CD8-positive, alpha-beta memory T cell (primary cell): Measurements from ENCODE around the gene KL. TPM values are rescaled to one million over a fixed set of nuclear protein-coding genes. Genes with fewer than 3 reads are reported as not detected.

ENCODE experiments used
- CTCF ChIA-PET: fragments of 350-600 bp; sonication (Branson Sonifier 250); formaldehyde crosslinking; loops from one replicate; lab custom pipeline; 2021; ENCODE audit warnings: antibody characterized with exemption; lab: Charles Lee
- POLR2A ChIA-PET: fragments of 350-600 bp; sonication (Branson Sonifier 250); formaldehyde crosslinking; loops from one replicate; lab custom pipeline; 2021; ENCODE audit warnings: antibody characterized with exemption; lab: Charles Lee
- DNase-seq, 5 donors: peaks; one replicate each; pipeline versions ENCODE4 v3.0.0 to v3.0.0-alpha.2; 2020 to 2022; ENCODE audit warnings: mixed read lengths in 1 of 5
- H3K27ac ChIP-seq: one replicate; pipeline ENCODE4 v1.7.0; 2013; ENCODE audit warnings: low read depth, mild to moderate bottlenecking, low read length, moderate library complexity
- H3K27me3 ChIP-seq: 2 replicates; pipeline ENCODE4 v1.7.0; 2013; ENCODE audit warnings: low read length, mild to moderate bottlenecking; ENCODE audit not compliant: insufficient read depth, poor library complexity, severe bottlenecking
- H3K36me3 ChIP-seq: 2 replicates; pipeline ENCODE4 v1.7.0; 2013; ENCODE audit warnings: mild to moderate bottlenecking, low read length, moderate library complexity; ENCODE audit not compliant: insufficient read depth
- H3K4me1 ChIP-seq: 2 replicates; pipeline ENCODE4 v1.7.0; 2013; ENCODE audit warnings: mild to moderate bottlenecking, low read length, moderate library complexity; ENCODE audit not compliant: insufficient read depth
- H3K4me3 ChIP-seq: 2 replicates; pipeline ENCODE4 v1.7.0; 2013; ENCODE audit warnings: mild to moderate bottlenecking, low read length
- H3K9me3 ChIP-seq: 2 replicates; pipeline ENCODE4 v1.7.0; 2013; ENCODE audit warnings: mild to moderate bottlenecking, low read length
- H3K27ac Mint-ChIP-seq, 8 donors: one replicate each; pipeline ENCODE4 v1.8.0; 2020 to 2021; ENCODE audit warnings: mixed read lengths in 8 of 8, mild to moderate bottlenecking in 6 of 8, inconsistent platforms in 3 of 8, moderate library complexity in 3 of 8
- H3K27me3 Mint-ChIP-seq, 2 donors: one replicate each; pipeline ENCODE4 v1.8.0; 2020 to 2021; ENCODE audit warnings: mixed read lengths in 2 of 2, mild to moderate bottlenecking in 1 of 2, moderate library complexity in 1 of 2
- H3K36me3 Mint-ChIP-seq, 3 donors: one replicate each; pipeline ENCODE4 v1.8.0; 2020 to 2021; ENCODE audit warnings: mixed read lengths in 3 of 3, inconsistent platforms in 1 of 3, mild to moderate bottlenecking in 1 of 3
- H3K4me1 Mint-ChIP-seq, 3 donors: one replicate each; pipeline ENCODE4 v1.8.0; 2020 to 2021; ENCODE audit warnings: mixed read lengths in 3 of 3, inconsistent platforms in 1 of 3, mild to moderate bottlenecking in 1 of 3
- H3K4me3 Mint-ChIP-seq, 7 donors: one replicate each; pipeline ENCODE4 v1.8.0; 2020 to 2021; ENCODE audit warnings: mixed read lengths in 7 of 7, mild to moderate bottlenecking in 6 of 7, moderate library complexity in 4 of 7, inconsistent platforms in 2 of 7
- H3K9me3 Mint-ChIP-seq, 5 donors: one replicate each; pipeline ENCODE4 v1.8.0; 2020 to 2022; ENCODE audit warnings: mixed read lengths in 5 of 5, mild to moderate bottlenecking in 3 of 5, moderate library complexity in 2 of 5, inconsistent platforms in 1 of 5
- polyA plus RNA-seq: library from polyadenylated mRNA; unstranded; fragments of 300-500 nt; fragmentation: Illumina TruSeq; gene quantifications from one replicate; pipeline ENCODE4 v1.2.3, GENCODE V29; 2021
- total RNA-seq, 2 experiments: library from RNA; stranded (reverse); gene quantifications; one replicate each; pipeline ENCODE4 v1.2.3, GENCODE V29; 2021

The KL gene
- total and polyA plus RNA-seq, 3 experiments from 2014 or later = 0.20 to 0.35 TPM; not detected in 1

DNA sequence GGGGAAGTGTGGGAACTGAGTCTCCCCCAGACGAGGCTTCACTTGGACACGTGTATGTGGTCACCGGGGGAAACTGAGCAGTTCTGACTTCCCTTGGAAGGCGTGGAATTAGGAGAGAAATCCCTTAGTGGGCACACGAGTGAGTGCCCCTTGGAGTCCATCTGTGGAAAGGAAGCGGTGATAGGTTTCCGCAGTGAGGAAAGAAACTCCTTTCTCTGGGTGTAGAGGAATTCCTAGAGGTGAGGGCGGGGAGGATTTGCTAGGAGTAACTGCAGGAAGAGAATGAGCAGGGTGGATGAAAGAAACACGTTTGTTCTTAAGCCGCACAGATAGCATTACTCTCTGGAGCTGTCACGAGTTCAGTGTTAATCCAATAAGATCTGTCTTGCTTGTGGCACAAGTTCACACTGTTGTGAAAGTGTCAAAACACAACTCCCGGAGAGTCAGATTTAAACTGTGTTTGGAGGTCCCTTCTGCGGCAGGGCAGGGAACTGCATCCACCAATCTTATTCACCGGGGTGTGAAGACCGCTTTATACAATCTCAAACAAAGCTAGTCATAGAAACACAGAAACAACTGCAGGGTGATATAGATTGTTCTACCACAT, 1.2 kb downstream of the KL start:
- Histone ChIP-seq H3K27me3 (peaks cover 9% of the 10 kb centered on the region), H3K36me3 (no peaks in the 10 kb centered on the region), H3K4me3 (no peak overlapping the region), H3K27ac (no peak overlapping the region), H3K9me3 (no peaks in the 10 kb centered on the region), H3K4me1 (no peaks in the 10 kb centered on the region)
- no peaks in the 10 kb centered on the region for H3K36me3 Mint-ChIP-seq
- peak overlapping the region; percentile 60 to 79 (median 70) for H3K4me3 Mint-ChIP-seq
- H3K27me3 Mint-ChIP-seq = peaks cover 46 to 63% of the 10 kb centered on the region in 2 donors
- peaks cover 10 to 21% (median 16%) of the 10 kb centered on the region in 3 donors for H3K4me1 Mint-ChIP-seq
- ChIA-PET CTCF (no interaction called here), POLR2A (no interaction called here)
- H3K27ac Mint-ChIP-seq = peak overlapping the region in 1 of 8 donors; percentile 54
- peaks cover 0 to 4% (median 0%) of the 10 kb centered on the region in 5 donors for H3K9me3 Mint-ChIP-seq
- DNase-seq = peak; percentile 5 to 51 (median 24)

DNA sequence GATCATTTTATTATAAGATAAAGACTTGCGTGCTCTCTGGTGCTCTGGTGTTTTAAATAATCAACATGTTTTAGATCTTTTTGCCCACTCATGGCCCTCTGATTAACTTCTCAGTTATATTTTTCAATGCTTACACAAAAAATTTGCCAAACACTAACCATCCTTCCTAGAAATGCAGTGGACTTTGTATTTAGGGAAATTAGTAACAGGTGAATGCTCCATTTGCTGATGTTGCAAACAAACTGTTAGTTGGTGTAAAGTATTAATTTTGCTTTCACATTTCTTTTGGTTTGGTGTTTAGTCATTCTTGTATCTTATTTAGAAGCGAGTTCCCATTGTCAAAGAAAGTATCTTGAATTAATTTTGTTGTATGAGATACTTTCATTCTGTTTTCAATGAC, 2.7 kb downstream of the KL start:
- Histone ChIP-seq H3K27me3 (peaks cover 9% of the 10 kb centered on the region), H3K27ac (no peak overlapping the region), H3K9me3 (no peaks in the 10 kb centered on the region), H3K36me3 (no peaks in the 10 kb centered on the region), H3K4me1 (no peaks in the 10 kb centered on the region), H3K4me3 (no peak overlapping the region)
- CTCF ChIA-PET = no interaction called here
- Mint-ChIP-seq H3K9me3 (peaks cover 0 to 4% (median 0%) of the 10 kb centered on the region in 5 donors), H3K4me3 (no peak overlapping the region), H3K27ac (no peak overlapping the region), H3K27me3 (peaks cover 37 to 60% of the 10 kb centered on the region in 2 donors), H3K36me3 (no peaks in the 10 kb centered on the region), H3K4me1 (peaks cover 10 to 21% (median 16%) of the 10 kb centered on the region in 3 donors)
- POLR2A ChIA-PET = no interaction called here
- DNase-seq = no peak

DNA sequence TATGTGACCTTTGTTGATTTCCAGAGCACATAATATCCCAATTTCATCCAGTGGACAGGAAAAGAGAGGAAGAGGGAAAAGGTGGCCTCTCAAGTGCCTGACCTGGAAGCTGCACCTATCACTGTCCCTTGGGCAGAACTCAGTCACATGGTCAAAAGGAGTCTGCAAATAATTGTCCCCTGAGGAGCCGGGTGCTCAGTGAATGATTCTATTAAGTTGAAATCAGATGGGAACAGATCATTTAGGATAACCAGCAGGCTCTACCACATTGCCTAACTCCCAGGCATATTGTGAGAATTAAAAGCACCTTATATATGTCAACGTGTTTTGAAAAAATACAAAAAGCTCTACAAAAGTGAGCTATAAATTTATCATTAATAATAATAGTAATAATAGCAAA, 6.8 kb downstream of the KL start:
- no peaks in the 10 kb centered on the region for H3K9me3 ChIP-seq
- no peak for DNase-seq
- Mint-ChIP-seq H3K36me3 (no peaks in the 10 kb centered on the region), H3K4me3 (no peak overlapping the region), H3K27me3 (peaks cover 15 to 41% of the 10 kb centered on the region in 2 donors), H3K9me3 (no peaks in the 10 kb centered on the region), H3K27ac (no peak overlapping the region), H3K4me1 (peaks cover 0 to 2% (median under 1%) of the 10 kb centered on the region in 3 donors)
- H3K4me3 ChIP-seq = no peak overlapping the region
- H3K4me1 ChIP-seq = no peaks in the 10 kb centered on the region
- CTCF ChIA-PET = no interaction called here
- H3K27ac ChIP-seq = no peak overlapping the region
- POLR2A ChIA-PET = no interaction called here
- H3K36me3 ChIP-seq = no peaks in the 10 kb centered on the region
- peaks cover 9% of the 10 kb centered on the region for H3K27me3 ChIP-seq

DNA sequence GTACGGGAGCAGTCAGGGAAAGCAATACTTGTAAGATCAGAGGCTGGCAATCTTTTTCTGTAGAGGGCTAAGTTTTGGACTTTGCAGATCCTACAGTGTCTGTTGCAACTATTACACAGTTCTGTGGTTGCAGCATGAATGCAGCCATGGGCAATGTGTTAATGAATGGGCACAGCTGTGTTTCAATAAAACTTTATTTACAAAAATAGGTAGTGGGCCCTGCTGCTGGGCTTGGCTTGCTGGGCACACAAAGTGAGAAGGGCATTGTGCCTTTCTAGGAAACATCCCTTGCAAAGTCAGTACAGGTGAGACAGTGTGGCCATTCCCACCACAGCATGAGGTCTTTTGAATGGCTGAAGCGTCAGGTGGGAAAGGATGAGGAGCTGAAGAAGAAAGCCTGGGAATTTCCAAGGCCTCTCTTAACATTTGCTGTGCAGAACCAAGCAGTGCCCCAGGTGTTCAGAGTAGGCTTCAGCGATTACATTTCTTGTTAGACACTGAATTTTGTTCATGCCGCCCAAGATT, 9.1 kb downstream of the KL start:
- POLR2A ChIA-PET = no interaction called here
- Mint-ChIP-seq H3K27me3 (peaks cover 2 to 32% of the 10 kb centered on the region in 2 donors), H3K4me1 (no peaks in the 10 kb centered on the region), H3K4me3 (no peak overlapping the region), H3K36me3 (no peaks in the 10 kb centered on the region), H3K27ac (no peak overlapping the region), H3K9me3 (no peaks in the 10 kb centered on the region)
- CTCF ChIA-PET = no interaction called here
- no peaks in the 10 kb centered on the region for H3K9me3 ChIP-seq
- no peak overlapping the region for H3K27ac ChIP-seq
- H3K4me3 ChIP-seq = no peak overlapping the region
- no peak for DNase-seq
- no peaks in the 10 kb centered on the region for H3K36me3 ChIP-seq
- H3K4me1 ChIP-seq = no peaks in the 10 kb centered on the region
- no peaks in the 10 kb centered on the region for H3K27me3 ChIP-seq

DNA sequence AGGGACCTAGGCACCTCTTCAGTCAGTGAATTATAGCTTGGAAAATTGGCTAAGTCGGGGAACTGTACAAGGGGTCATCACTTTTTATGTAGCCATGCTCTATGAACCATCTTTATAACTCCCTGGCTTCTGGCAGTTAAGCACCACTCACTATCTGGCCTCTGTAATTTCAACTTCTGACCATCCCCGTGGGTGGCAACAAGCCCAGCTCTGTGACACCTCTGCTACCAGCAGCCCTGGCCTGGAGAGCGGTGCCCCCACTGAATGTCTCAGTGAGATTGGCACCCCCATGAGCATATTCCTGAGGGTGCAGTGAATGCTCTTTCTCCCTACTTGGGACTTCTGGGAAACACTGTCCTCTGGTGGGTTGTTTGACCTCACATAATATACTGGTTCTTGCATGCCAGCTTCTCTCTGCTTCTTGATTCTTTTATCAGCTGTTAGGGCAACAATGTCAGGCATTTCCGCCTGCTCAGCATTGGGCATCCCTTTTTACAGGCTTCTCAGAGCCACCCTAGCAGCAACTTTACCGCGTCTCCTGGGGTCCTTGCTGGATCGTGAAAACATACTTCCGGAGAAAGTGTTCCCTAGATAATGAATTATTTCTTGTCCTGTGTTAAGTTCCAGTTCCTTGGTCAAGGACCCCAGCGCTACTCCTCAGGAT, 10.4 kb downstream of the KL start:
- DNase-seq = no peak
- no peaks in the 10 kb centered on the region for H3K36me3 ChIP-seq
- no peak overlapping the region for H3K4me3 Mint-ChIP-seq
- H3K4me1 ChIP-seq = no peaks in the 10 kb centered on the region
- no peaks in the 10 kb centered on the region for H3K36me3 Mint-ChIP-seq
- no peaks in the 10 kb centered on the region for H3K9me3 ChIP-seq
- ChIA-PET CTCF (no interaction called here), POLR2A (no interaction called here)
- H3K4me1 Mint-ChIP-seq = no peaks in the 10 kb centered on the region
- H3K27ac Mint-ChIP-seq = no peak overlapping the region
- H3K27ac ChIP-seq = no peak overlapping the region
- no peaks in the 10 kb centered on the region for H3K27me3 ChIP-seq
- no peak overlapping the region for H3K4me3 ChIP-seq
- peaks cover 5 to 32% of the 10 kb centered on the region in 2 donors for H3K27me3 Mint-ChIP-seq
- no peaks in the 10 kb centered on the region for H3K9me3 Mint-ChIP-seq

DNA sequence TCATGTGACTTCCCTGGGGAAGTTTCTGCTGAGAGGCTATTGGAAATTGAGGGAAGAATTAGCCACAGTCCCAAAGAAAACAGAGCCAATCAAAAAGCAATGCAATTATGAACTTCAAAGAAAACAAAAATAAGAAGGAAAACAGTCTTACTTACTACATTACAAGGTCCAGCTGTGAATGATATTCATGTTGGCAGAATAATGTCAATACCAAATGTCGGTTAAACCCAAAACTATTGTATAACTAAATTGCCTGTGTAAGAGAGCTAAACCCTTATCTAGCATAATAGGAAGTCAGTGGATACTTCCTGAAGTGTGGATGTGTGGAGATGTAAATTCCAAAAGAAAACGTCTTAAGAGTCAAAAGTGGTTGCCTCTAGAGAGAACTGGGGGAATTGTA, 12.4 kb downstream of the KL start:
- peaks cover 0 to 3% (median 0%) of the 10 kb centered on the region in 5 donors for H3K9me3 Mint-ChIP-seq
- no peak overlapping the region for H3K27ac ChIP-seq
- H3K4me1 Mint-ChIP-seq = peaks cover 7 to 10% (median 8%) of the 10 kb centered on the region in 3 donors
- DNase-seq = no peak
- CTCF ChIA-PET = no interaction called here
- no peak overlapping the region for H3K4me3 ChIP-seq
- H3K27me3 Mint-ChIP-seq = peaks cover 5 to 27% of the 10 kb centered on the region in 2 donors
- peaks cover 0 to 3% (median 0%) of the 10 kb centered on the region in 3 donors for H3K36me3 Mint-ChIP-seq
- H3K4me3 Mint-ChIP-seq = no peak overlapping the region
- no peaks in the 10 kb centered on the region for H3K4me1 ChIP-seq
- POLR2A ChIA-PET = interaction anchor here (0.9 kb wide), 1 partner anchor 634 kb away, joined by 5 read pairs; no protein-coding TSS in a partner anchor
- H3K27me3 ChIP-seq = no peaks in the 10 kb centered on the region
- H3K27ac Mint-ChIP-seq = no peak overlapping the region
- no peaks in the 10 kb centered on the region for H3K36me3 ChIP-seq
- no peaks in the 10 kb centered on the region for H3K9me3 ChIP-seq

DNA sequence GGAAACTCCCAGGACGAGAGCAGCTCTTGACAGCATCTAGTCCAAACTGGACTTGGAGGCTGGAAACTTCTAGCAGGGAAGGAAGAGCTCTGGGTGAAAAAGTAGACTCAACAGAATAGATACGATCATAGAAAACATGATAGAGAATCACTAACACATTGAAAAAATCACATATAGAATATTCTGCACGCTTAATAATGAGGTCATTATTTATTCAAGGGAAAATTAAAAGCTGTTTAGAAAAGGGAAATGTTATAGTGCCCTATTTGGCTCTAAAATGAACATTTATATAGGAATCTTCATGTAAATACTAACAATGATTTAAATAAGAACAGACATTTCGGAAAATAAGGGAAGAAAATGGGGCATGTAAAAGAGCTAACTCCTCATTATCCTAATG, 15.1 kb downstream of the KL start:
- Histone ChIP-seq H3K4me3 (no peak overlapping the region), H3K27me3 (no peaks in the 10 kb centered on the region), H3K9me3 (no peaks in the 10 kb centered on the region), H3K4me1 (no peaks in the 10 kb centered on the region), H3K27ac (no peak overlapping the region), H3K36me3 (no peaks in the 10 kb centered on the region)
- no peak overlapping the region for H3K4me3 Mint-ChIP-seq
- peaks cover 0 to 3% (median 0%) of the 10 kb centered on the region in 5 donors for H3K9me3 Mint-ChIP-seq
- peaks cover 7 to 14% (median 9%) of the 10 kb centered on the region in 3 donors for H3K4me1 Mint-ChIP-seq
- H3K27ac Mint-ChIP-seq = no peak overlapping the region
- peaks cover 0 to 3% (median 0%) of the 10 kb centered on the region in 3 donors for H3K36me3 Mint-ChIP-seq
- DNase-seq = no peak
- ChIA-PET CTCF (no interaction called here), POLR2A (no interaction called here)
- H3K27me3 Mint-ChIP-seq = peaks cover 3 to 27% of the 10 kb centered on the region in 2 donors

DNA sequence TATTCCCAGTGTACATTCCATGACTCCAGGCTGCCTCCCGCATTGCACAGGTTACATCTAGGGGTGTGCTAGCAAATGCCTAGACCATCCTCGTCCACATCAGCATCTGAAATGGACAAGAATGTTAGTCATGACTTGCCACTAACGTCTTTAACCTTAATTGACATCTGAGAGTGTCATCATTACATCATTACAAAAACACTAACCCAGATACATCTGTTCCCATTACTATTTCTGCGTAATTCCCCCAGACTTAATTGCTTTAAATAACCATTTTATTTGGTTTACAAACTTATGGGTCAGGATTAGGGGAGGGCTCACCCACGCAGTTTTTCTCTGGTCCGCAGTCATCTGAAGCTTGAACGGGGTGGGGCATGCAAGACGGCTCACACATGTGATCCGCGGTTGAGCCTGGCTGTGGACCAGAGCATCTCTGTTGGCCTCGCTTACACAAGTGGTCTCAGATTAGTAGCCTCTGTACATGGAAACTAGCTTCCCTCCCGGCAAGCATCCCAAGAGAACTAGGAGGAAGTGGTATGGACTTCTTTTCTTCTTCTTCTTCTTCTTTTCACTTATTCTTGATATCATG, 15.9 kb downstream of the KL start:
- Histone ChIP-seq H3K4me1 (no peaks in the 10 kb centered on the region), H3K36me3 (no peaks in the 10 kb centered on the region), H3K27ac (no peak overlapping the region), H3K27me3 (no peaks in the 10 kb centered on the region), H3K9me3 (no peaks in the 10 kb centered on the region), H3K4me3 (no peak overlapping the region)
- ChIA-PET CTCF (no interaction called here), POLR2A (no interaction called here)
- H3K36me3 Mint-ChIP-seq = peaks cover 0 to 3% (median 0%) of the 10 kb centered on the region in 3 donors
- no peak for DNase-seq
- H3K27me3 Mint-ChIP-seq = peaks cover 3 to 27% of the 10 kb centered on the region in 2 donors
- H3K4me3 Mint-ChIP-seq = no peak overlapping the region
- H3K4me1 Mint-ChIP-seq = peaks cover 7 to 14% (median 9%) of the 10 kb centered on the region in 3 donors
- peak overlapping the region in 1 of 8 donors; percentile 59 for H3K27ac Mint-ChIP-seq
- H3K9me3 Mint-ChIP-seq = peaks cover 0 to 3% (median 0%) of the 10 kb centered on the region in 5 donors
